T follicular helper cell (primary cell): ENCODE measurements around the gene ACCS.

Source experiments
- DNase-seq: peaks from one replicate; pipeline ENCODE4 v3.0.0-alpha.2; 2020; ENCODE audit warnings: low read depth

Gene ACCS

GRCh38 chr11:44037658-44037998, 28.4 kb upstream of the ACCS start:
- no peak for DNase-seq

- DNase-seq: no peak
Measured at GRCh38 chr11:44043157-44043556, 22.9 kb upstream of the ACCS start.

- DNase-seq: no peak
Measured at GRCh38 chr11:44046182-44046581, 19.9 kb upstream of the ACCS start.

GRCh38 chr11:44047298-44047697, 18.8 kb upstream of the ACCS start:
- no peak for DNase-seq

GRCh38 chr11:44047931-44048431, 18.1 kb upstream of the ACCS start, which contains the start of gene ACCSL:
TSS of gene ACCSL (plus strand) at chr11:44047981. CDS start at chr11:44048037, 56 bp downstream.
- no peak for DNase-seq

GRCh38 chr11:44049832-44050231, 16.2 kb upstream of the ACCS start:
- no peak for DNase-seq

- DNase-seq: no peak
Measured at GRCh38 chr11:44051171-44051570, 14.9 kb upstream of the ACCS start.

GRCh38 chr11:44057340-44057739, 8.7 kb upstream of the ACCS start:
- no peak for DNase-seq

GRCh38 chr11:44058275-44058674, 7.8 kb upstream of the ACCS start:
- no peak for DNase-seq

- DNase-seq: no peak
Measured at GRCh38 chr11:44065161-44065661, 859 bp upstream of the ACCS start.

GRCh38 chr11:44066732-44067141, 667 bp downstream of the ACCS start:
- DNase-seq: no peak

- no peak for DNase-seq
Measured at GRCh38 chr11:44067266-44067665, 1.2 kb downstream of the ACCS start.

- DNase-seq: no peak
Measured at GRCh38 chr11:44068180-44068579, 2.1 kb downstream of the ACCS start.

- DNase-seq: no peak
Measured at GRCh38 chr11:44071157-44071556, 5.1 kb downstream of the ACCS start.

- no peak for DNase-seq
Measured at GRCh38 chr11:44072757-44073658, 6.9 kb downstream of the ACCS start.

- DNase-seq: no peak
Measured at GRCh38 chr11:44078794-44079193, 12.7 kb downstream of the ACCS start.

- no peak for DNase-seq
Measured at GRCh38 chr11:44079376-44079775, 13.3 kb downstream of the ACCS start.

GRCh38 chr11:44080951-44081350, 14.9 kb downstream of the ACCS start:
- DNase-seq: no peak

GRCh38 chr11:44082645-44083044, 16.6 kb downstream of the ACCS start:
- no peak for DNase-seq

- no peak for DNase-seq
Measured at GRCh38 chr11:44083433-44083832, 17.4 kb downstream of the ACCS start.

GRCh38 chr11:44083906-44084305, 17.8 kb downstream of the ACCS start:
- no peak for DNase-seq

- DNase-seq: no peak
Measured at GRCh38 chr11:44085330-44085729, 19.3 kb downstream of the ACCS start.

- DNase-seq: no peak
Measured at GRCh38 chr11:44088377-44088776, 22.3 kb downstream of the ACCS start.

- no peak for DNase-seq
Measured at GRCh38 chr11:44088871-44089270, 22.8 kb downstream of the ACCS start.
